Non-pigmented ciliary epithelial cell (primary cell): ENCODE measurements around the gene PTPRN2.
"Not testable (repeated sequence)": the region's sequence is repeated elsewhere in the genome, so short reads cannot be mapped to it uniquely, and the experiment has no call there.

Source experiments
- DNase-seq: peaks from one replicate; pipeline ENCODE4 v3.0.0-alpha.2; 2010; ENCODE audit warnings: low read depth

The PTPRN2 gene

DNA sequence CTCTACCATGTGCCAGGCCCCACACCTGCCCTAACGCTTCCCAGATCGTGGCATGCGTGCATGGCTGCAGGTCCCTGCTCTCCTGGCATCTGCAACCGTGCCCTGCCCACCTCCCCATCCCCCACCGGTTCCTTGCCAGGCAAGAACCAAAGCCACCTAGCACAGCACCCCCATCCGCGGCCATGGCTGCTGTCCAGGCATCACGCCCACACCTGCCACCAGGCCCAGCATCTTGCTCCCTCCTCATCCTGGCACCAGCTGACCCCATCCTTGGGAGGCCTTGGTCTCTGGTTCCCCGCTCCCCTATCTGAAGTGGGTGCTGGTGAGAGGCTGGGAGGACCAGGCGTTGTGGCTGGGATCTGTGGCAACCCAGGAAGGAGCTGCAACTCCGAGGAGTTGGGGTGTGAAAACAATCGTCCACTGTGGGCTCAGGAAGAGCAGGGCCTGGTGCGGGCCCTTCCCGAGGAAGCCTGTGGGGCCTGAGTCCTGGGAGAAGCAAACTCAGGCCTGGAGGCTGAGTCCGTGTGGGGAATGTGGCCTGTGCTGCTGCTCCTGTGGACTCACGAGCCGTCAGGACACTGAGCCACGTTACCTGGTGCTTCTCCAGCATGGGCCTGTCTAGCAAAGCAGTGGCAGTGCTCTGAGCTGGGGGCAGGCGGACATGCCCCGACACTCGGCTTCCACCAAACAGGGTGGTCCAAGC lies 833.8 kb downstream of the PTPRN2 start:
- DNase-seq = no peak

DNA sequence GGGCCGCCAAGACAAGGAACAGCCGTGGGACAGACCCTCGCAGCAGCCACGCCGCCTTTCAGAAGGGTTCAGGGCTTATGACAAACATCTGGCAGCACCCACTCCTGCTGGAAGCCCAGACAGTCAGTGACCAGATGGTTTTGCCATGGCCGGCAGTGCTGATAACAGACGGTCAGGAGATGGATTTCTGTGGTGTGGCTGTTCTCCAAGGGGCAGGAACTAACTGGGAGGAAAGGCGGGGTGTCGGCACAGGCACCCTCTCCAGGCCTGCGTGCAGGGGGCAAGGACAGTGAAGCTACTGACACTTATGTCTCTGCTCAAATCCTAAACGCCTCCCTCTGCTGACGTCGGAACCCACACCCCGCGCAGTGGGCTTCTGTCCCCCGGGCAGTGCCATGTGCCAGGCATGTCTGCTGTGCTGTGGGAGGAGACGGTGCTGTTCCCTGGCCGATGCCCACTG lies 834.8 kb downstream of the PTPRN2 start:
- no peak for DNase-seq

DNA sequence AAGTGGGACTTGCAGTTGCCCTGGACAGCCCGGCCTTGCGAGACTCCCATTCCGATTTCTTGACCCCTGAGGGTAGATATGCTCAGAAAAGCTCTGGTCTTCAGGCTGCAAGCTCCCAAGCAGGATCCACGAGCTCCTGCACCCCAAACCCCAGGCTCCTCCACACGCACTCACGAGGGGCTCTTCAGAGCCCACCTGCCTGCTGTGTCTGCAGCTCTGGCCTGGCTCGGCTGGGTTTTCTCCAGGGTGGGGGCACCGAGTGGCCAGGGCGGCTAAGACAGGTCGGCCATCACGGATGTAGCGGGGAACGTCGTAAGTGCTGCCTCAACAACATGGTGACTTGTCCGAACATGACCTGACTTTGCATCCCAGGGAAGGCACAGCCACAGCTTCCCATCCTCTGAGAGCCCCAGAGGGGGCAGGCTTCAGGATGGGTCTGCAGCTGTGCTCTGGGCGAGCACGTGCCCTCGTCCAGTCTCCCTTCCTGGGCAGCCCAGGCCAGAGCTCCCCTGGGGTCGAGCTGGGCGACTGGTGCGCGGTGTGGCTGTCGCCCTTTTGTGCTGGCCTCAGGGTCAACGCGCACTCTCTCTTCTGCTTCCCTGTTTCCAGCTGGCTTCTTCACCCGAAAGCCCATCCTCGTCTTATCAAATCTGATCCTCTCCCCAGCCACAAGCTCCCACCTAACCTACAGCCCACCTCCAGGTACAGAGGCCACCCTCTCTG lies 835.5 kb downstream of the PTPRN2 start:
- DNase-seq = no peak

DNA sequence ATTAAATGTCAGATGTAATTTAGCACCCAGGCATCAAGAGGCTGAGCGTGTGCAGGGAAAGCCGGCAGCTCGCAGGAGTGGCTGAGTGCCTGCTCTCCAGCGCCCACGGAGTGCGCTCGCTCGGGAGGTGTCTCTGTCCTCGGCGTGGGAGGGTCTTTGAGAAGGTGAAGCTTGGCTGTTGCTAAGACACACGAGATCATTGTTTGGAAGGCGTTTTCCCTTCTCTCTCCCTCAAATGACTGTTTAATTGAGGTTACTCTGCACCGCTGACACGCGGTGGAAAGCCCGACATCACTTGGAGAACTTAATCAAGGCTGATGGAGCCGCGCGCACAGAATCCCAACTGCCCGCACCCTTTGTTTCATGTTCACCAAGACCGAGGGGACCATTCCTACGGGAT lies 836.2 kb downstream of the PTPRN2 start:
- DNase-seq = no peak

DNA sequence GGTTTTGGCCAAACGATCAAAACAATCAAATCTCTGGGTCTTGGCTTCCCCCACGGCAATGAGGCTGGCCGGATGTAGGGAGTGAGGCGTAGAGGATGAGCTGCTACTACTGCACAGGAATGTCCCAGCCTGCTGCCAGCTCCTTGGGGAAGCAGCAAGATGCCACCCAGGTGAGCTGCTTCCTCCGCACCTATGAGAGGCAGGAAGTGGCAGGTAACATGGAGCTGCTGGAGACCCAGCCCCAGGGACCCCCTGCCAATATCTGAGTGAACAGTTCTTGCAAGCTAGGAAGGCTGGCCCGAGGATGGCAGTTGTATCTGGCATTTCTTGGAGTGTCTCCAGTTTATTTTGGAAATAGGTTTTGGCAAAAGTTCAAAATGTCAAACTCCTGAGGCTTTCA lies 837.3 kb downstream of the PTPRN2 start:
- no peak for DNase-seq

DNA sequence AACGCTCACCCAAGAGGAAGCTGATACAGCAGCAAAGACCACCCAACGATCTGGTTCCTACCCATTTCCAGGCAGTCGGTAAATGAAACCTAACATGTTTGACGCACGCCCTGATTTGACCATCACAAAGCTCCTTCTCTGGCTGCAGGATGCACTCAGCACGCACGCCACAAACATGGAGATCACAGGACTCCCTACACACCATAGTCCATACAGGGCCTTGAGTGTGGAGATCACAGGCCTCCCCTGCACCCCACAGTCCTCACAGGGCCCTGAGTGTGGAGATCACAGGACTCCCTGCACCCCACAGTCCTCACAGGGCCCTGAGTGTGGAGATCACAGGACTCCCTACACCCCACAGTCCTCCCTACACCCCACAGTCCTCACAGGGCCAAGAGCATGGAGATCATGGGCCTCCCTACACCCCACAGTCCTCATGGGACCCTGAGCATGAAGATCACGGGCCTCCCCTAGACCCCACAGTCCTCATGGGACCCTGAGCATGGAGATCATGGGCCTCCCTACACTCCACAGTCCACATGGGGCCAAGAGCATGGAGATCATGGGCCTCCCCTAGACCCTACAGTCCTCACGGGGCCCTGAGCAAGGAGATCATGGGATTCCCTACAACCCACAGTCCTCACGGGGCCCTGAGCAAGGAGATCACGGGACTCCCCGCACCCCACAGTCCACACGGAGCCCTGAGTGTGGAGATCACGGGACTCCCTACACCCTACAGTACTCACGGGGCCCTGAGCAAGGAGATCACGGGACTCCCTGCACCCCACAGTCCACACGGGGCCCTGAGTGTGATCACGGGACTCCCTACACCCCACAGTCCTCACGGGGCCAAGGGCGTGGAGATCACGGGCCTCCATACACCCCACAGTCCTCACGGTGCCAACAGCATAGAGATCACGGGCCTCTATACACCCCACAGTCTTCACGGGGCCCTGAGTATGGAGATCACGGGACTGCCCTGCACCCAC lies 841.6 kb downstream of the PTPRN2 start:
- no peak for DNase-seq

DNA sequence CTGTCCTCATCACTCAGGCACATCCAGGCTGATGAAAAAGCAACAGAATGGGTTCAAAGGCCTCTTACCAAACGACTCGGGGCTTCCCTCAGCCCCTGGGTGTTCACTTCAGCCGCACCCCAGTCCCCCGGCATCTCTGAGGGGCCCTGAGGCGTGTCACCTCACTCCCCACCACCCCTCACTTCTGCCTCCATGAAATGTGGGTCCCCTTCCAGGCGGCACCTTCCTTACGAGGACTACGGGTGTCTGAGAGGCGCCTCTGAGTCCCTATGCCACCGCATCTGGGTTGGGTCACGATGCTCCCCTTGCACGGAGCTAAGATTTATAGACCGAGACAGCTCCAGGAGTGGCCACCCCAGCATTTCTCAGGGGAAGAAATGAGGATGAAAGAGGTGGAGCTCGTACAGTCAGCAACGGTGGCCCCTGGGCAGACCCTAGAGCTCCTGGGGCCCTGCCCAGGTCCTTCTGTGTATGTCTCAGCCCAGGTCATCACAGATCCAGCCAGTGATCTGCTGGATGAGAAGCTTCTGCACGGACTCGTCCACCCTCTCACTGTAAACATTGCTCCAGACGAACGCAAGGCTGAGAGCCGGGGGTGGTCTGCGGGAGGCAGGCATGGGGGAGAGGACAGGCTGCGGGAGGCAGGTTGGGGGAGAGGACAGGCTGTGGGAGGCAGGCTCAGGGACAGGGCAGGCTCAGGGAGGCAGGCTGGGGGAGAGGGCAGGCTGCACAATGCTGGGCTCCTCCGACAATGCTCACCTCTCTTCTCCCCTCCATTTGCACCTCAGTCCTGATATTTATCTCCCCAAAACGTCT lies 842.6 kb downstream of the PTPRN2 start:
- DNase-seq = no peak

DNA sequence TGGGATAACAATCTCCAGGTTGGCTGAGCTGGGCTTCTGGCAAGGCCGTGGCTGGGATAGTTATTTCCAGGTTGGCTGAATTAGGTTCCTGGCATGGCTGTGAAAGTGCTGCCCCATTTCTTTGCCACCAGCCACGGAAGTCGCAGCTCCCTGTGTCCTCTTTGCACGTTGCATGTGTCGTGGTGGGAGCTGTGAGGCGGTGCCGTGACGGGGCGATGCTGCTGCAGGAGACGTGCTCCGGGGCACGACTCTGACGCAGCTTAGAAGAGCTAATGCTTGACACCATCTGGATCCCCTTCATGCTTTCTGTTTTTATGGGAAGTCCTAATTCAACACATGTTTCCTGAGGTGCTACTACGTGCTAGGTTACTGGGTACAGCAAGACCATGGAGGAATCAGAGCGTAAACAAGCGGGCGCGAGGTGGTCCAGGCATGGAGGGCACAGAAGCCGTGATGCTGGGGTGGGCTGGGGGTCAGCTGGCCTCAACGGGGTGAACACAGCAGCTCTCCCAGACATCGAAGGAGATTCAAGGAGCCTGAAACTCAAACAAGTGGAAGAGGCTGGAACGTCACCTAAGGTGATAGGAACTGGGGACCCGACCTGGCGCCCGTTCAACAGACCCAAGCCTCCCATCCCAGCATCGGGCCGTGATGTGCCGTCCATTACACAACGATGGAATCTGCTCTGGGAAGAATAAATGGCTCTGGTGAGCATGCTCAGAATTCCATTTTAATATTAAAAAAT lies 843.7 kb downstream of the PTPRN2 start:
- no peak for DNase-seq

DNA sequence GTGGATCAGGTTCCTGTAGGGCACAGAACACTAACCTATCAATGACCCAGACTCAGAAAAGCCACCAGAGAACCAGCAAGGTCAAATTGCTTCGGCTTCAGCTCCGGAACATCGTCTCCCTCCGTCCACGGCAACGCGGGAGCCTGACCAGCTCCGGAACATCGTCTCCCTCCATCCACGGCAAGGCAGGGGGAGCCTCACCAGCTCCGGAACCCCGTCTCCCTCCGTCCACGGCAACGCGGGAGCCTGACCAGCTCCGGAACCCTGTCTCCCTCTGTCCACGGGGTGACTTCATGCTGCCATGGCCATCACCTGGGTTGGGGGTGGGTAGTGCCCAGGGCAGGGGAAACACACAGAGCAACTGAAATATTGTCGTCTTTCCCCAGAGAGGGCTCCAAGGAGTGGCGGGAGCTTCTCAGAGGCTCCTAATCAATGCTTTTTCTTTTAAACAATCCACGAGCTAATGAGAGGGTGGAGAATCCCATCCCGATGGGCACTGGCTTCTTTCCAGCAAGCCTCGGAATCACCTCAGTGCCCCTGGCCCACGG lies 847.3 kb downstream of the PTPRN2 start:
- DNase-seq = no peak

DNA sequence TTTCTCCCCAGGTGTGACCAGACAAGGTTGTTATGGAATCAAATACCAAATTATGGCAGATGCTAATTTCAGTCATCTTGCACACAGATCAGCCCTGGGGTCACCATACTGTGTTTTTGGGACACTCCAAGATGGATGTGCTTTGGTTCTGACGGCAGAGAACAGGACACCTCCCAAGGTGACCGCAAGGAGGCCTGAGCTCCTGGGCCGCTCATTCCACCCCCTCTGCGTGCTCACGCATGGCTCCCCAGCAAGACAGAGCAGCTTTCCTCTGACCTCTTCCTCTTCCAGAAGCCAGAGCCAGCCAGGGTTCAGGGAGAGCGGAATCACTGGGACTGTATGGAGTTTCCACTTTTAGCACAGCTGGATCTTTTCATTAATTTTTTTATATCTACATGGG lies 848.0 kb downstream of the PTPRN2 start:
- no peak for DNase-seq

DNA sequence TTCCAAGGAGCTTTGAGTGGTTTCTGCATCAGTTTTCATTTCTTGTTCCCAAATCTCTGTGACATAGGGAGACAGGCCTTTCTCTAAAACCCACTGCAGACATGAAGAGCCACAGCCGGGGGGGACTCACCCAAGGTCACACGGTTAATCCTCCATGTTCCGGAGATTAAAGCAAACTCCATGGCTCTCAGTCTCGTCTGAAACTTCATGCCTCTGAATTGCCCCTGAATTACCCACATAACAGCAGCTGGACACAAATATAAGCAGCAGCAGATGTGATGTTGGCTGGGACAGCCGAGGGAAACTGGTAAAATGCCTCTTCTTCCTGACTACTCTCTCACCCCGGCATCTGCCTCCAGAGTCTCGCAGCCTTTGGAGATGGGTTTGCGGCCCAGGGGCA lies 848.6 kb downstream of the PTPRN2 start:
- DNase-seq = no peak

DNA sequence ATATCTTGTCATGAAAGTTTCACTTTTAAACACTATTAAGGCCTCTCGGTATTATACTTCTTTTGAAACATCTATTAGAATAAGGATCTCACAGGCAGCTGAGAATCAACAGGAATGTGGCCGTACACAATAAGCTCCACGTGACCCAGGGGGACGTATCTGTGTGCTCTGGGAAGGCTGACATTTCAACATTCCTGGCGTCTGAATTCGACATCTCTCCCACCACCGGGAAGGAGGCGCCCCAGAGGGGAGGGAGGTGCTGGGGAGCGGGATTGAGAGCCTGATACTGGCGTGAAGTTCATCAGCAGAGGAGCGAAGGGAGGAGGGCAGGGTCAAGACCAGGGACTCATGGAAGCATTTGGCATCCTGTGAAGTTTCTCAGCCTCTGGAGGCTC lies 849.6 kb downstream of the PTPRN2 start:
- no peak for DNase-seq

DNA sequence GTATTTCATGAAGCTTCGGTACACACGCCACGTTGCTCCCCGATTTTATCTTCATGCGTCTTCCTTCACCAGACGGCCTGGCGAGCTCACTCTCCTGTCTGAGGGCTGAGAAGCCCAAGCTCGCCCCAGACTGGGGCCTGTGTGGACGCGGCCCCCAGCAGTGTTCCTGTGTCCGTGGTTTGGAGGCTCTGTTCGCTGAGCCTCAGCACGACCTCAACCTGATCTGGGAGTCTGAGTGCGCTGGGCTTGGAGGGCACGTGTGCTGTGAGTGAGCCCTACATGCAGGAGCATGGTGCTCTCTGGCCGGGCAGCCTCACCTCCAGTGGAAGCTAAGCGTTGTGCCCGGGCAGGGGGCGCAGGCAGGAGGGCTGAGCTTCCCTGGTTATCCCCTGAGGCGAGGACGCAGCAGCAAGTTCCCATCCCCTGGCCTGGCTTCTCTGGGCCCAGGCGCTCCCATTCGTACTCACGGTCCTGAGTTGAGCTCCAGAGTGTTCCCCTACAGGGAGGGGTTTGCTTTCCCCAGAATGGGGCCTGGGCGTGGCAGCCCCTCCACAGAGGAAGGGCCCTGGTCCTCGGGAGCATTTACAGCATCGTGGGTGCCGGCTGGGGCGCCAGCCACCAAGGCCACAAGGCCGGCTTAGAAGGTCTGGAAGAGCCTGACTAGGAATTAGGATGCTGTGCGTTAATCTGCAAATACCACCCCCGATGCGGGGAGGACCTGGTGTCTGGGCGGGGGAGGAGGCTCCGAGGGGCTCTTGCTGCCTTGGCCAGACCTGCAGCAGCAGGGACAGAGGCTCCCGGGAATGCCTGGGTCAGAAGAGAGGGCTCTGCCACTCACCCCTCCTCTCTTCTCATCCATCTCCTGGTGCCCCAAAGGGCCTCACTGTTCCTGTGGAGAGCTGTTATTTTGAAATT lies 850.2 kb downstream of the PTPRN2 start:
- DNase-seq = no peak

DNA sequence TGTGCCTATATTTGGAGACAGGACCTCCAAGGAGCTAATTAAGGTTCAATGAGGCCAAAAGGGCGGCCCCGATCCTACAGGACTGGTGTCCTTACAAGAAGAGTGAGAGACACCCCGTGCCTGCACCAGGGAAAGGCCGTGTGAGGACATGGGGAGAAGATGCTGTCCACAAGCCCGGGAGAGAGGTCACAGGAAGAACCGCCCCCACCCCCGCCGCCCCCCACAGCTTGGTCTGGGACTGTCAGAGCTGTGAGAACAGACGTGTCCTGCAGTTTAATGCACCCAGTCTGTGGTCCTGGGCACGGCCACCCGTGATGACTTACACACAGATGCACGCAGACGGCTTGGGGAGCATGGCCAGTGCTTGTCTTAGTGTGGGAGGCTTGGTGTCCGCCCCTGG lies 851.3 kb downstream of the PTPRN2 start:
- DNase-seq = no peak

DNA sequence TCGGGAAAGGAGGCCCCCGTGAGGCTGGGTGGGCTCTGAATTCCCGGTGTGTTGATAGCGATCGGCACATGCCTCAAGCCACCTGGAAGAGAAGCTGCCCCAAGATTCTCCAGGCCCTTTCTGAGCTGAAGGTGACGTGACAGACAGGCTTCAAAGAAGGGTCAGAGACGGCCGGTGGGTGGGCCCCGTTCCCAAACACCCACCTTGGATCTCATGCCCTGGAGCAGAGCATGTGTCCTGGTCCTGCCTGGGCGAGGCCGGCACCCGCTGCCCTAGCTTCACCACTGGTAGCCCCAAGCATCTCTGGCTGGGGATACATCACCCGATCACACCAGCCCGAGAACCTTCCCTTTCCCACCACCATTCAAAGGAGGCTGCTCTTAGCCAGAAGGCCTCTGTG lies 851.8 kb downstream of the PTPRN2 start:
- DNase-seq = no peak

DNA sequence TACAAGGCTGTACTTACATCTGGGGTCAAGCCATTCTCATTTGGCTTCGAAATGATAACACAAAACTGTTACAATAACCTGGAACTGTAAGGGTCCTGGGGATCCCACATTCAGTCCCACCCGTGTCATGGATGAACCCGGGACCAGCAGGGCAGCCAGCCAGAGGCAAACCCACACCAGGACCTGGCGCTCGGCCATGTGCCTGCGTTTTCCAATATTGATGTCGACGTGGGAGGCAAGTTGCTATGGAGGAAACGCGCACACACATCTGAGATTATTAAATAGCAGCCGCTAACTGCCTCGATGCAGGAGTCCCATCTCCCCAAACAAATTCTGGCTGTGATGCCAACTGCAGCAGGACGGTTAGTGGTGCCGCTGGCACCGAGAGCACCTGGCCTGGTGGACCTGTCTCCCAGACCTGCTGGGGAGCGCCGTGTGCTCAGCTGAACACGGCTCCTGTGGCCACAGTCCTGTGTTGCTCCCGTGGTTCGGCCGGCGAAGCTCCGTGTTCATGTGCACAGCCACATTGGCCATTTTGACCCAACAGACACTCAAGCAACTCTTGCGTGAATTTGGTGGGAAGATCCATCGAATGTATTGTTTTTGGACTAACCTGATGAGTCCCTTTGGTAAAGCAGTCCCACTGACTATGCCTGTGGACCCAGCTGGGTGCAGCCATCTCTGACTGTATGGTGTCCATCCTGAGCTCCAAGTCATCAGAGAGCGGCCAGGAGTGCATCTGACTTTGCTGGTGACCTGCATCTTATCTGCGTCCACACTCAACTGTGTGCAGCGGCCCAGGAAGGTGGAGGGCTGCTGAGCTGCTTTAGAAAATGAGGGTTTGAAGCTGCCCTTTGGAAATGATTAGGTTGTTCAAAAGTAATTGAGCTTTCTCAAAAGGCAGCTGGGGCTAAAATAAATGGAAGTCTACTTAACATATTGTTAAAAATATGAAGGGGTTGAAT lies 852.7 kb downstream of the PTPRN2 start:
- DNase-seq = no peak

DNA sequence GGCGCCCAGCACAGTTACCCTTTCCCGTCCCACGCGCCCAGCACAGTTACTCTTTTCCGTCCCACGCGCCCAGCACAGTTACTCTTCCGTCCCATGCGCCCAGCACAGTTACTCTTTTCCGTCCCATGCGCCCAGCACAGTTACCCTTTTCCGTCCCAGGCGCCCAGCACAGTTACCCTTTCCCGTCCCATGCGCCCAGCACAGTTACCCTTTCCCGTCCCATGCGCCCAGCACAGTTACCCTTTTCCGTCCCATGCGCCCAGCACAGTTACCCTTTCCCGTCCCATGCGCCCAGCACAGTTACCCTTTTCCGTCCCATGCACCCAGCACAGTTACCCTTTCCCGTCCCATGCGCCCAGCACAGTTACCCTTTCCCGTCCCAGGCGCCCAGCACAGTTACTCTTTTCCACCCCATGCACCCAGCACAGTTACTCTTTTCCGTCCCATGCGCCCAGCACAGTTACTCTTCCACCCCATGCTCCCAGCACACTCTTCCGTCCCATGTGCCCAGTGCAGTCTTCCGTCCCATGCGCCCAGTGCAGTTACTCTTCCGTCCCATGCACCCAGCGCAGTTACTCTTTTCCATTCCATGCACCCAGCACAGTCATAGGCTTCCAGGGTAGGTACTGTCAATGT lies 853.7 kb downstream of the PTPRN2 start:
- not testable (repeated sequence) for DNase-seq

DNA sequence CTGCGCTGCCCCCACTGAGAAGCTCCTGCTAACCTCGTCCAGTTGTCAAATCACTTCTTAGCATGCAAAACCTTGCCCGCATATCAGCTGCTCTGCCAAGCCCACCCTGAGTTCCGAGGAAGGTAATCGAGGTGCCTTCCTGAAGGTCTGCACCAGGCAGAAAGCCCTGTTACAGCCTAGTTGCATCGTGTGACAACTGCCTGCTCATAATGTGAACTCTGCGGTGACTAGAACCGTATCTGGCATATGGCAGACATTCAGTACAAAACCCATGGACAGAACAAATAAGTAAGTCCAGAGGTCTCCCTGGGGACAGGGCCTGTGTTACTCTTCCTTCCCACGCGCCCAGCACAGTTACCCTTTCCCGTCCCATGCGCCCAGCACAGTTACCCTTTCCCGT lies 856.5 kb downstream of the PTPRN2 start:
- DNase-seq = no peak
